HL-60 (cell line): ENCODE results near the gene TMEM171.

ENCODE experiments used
- CTCF ChIP-seq: IDR thresholded peaks from one replicate; pipeline ENCODE4 v1.5.1; 2011; ENCODE audit warnings: low read length, control low read depth, inconsistent platforms; ENCODE audit not compliant: insufficient read depth
- POLR2AphosphoS5 ChIP-seq: IDR thresholded peaks from 2 replicates; pipeline ENCODE4 v1.6.1; 2012; ENCODE audit warnings: low read depth

GRCh38 chr5:73180566-73180965 is 60.2 kb downstream of the TMEM171 start:
- TF ChIP-seq CTCF (no peak), POLR2AphosphoS5 (no peak)
